HCEC 1CT (cell line): ENCODE measurements around the gene CCAR1.
"Not testable (repeated sequence)": the region's sequence is repeated elsewhere in the genome, so short reads cannot be mapped to it uniquely, and the experiment has no call there.

Experiments
- DNase-seq: peaks from one replicate; pipeline ENCODE4 v3.0.0-alpha.2; 2017

Gene CCAR1

DNA sequence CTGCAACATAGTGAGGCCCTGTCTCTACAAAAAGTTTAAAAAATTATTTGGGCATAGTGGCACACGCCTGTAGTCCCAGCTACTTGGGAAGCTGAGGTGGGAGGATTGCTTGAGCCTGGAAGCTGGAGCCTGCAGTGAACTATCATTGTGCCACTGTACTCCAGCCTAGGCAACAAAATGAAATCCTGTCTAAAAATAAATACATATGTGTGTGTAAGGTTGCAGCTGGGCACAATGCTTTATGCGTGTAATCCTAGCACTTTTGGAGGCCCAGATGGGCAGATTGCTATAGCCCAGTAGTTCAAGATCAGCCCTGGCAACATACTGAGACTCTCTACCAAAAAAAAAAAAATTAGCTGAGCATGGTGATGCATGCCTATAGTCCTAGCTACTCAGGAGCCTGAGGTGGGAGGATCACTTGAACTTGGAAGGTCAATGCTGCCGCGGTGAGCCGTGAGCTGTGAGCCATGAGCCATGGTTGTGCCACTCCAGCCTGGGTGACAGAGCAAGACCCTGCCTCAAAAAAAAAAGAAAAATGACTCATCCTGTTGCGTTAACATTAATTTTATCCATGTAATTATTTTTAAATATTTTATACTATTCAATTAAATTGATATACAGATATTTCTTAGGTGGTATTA lies 38.3 kb downstream of the CCAR1 start:
- DNase-seq = no peak

GRCh38 chr10:68759967-68760366 lies 38.9 kb downstream of the CCAR1 start:
- DNase-seq = no peak

DNA sequence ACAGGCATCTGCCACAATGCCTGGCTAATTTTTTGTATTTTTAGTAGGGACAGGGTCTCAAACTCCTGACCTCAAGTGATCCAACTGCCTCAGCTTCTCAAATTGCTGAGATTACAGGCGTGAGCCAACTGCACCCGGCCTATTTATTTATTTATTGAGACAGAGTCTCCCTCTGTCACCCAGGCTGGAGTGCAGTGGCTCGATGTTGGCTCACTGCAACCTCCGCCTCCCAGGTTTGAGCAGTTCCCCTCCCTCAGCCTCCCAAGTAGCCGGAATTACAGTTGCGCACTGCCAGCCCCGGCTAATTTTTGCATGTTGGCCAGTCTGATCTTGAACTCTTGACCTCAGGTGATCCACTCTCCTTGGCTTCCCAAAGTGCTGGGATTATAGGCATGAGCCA lies 46.4 kb downstream of the CCAR1 start:
- DNase-seq = not testable (repeated sequence)

GRCh38 chr10:68781613-68782574 lies 60.9 kb downstream of the CCAR1 start:
- DNase-seq = no peak

DNA sequence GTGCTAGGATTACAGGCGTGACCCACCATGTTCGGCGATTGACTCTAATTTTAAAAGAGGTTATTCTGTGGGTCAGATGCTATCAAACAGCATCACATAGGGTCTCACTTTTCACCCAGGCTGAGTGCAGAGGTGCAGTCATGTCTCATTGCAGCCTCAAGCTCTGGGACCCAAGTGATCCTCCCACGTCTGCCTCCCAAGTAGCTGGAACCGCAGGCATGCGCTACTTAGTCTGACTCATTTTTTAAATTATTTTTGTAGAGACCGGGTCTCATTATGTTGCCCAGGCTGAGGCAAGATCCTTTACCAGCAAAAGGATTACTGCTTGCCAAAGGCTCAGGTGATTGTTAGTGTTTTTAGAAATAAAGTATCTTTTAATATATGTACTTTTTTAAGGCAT lies 63.4 kb downstream of the CCAR1 start:
- no peak for DNase-seq

- no peak for DNase-seq
Observed at GRCh38 chr10:68787813-68788212, 66.8 kb downstream of the CCAR1 start.

DNA sequence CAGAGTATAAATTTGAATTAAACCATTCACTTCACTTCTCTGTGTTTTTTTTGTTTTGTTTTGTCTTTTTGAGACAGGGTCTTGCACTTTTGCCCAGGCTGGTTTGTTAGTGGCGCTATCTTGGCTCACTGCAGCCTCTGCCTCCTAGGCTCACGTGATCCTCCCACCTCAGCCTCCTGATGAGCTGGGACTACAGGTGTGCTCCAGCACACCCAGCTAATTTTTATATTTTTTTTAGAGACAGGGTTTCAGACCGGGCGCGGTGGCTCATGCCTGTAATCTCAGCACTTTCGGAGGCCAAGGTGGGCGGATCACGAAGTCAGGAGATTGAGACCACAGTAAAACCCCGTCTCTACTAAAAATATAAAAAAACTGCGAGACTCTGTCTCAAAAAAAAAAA lies 69.4 kb downstream of the CCAR1 start:
- DNase-seq = no peak

- peak; percentile 7 for DNase-seq
Observed at GRCh38 chr10:68792115-68792514, 71.1 kb downstream of the CCAR1 start.

- no peak for DNase-seq
Observed at GRCh38 chr10:68795886-68796532, 75.0 kb downstream of the CCAR1 start.

DNA sequence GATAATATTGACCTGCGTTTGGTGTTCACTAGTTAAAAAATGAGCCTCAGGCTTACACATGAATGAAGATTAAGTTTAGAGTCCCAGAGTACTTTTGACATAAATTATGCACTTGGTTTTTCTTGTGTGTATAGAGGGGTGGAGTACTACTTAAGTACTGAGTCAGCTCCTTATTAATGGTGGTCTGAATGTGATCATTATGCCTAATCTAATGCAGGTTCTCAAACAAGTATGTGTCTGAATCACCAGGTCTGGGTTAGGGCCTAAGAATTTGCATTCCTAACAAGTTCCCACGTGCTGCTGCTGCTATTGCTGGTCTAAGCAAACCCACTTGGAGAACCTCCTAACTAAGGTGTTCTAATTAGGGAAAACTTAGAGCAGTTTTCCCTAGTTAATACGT lies 75.6 kb downstream of the CCAR1 start:
- DNase-seq = no peak

DNA sequence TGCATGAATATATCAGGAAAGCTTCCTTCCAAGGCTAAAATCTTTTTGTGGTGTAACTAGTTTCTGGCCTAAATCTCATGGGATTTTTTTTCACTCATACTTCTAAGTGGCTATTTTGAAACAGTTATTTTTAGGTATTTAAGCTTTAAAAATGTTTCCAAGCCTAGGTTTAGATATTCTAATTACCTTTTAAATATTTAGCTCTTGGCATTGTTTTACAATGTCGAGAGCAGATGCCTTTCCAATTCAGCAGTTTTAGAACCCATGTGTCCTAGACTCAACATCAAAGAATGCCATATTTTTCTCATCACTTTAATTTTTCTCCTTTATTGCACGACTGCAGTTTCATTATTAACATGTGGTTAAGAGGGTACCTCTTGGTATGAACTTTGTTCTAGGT lies 79.2 kb downstream of the CCAR1 start:
- DNase-seq = no peak

- DNase-seq = no peak
Observed at GRCh38 chr10:68804692-68805091, 83.7 kb downstream of the CCAR1 start.

GRCh38 chr10:68810830-68811229 lies 89.8 kb downstream of the CCAR1 start:
- DNase-seq = not testable (repeated sequence)

DNA sequence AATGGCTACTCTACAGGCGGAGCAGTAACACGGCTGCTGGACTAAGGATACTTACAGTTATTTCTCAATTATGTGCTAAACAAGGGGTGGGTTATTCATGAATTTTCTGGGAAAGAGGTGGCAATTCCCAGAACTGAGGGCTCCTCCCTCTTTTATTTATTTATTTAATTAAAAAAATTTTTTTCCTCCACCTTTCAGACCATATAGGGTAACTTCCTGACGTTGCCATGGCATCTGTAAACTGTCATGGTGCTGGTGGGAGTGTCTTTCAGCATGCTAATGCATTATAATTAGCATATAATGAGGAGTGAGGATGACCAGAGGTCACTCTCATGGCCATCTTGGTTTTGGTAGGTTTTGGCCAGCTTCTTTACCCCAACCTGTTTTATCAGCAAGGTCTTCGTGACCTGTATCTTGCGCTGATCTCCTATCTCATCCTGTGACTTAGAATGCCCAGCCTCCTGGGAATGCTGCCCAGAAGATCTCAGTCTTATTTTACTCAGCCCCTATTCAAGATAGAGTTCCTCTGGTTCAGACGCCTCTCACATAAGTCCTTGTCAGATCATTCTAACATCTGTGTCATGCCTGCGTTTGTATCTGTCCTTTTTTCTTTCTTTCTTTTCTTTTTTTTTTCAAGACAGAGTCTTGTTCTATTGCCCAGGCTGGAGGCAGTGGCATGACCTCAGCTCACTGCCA lies 90.4 kb downstream of the CCAR1 start:
- no peak for DNase-seq

DNA sequence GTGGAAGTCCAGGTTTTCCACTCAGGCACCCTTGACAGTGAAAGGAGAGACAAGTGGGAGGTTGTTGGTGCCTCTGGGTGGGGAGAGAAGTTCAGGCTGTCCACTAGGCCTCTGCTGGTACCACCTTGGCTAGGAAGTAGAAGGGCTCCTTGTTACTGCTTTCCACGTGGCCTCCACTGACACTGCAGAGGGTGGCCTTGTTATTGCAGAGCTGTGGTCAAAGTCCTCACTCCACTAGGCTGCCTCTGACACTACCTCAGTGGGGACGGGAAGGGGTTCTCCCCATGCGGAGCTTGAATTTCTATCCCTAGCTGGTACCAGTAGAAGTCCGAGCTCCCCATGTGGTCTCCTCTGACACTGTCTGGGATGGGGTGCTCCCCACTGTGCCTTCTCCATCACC lies 91.4 kb downstream of the CCAR1 start:
- DNase-seq = no peak

DNA sequence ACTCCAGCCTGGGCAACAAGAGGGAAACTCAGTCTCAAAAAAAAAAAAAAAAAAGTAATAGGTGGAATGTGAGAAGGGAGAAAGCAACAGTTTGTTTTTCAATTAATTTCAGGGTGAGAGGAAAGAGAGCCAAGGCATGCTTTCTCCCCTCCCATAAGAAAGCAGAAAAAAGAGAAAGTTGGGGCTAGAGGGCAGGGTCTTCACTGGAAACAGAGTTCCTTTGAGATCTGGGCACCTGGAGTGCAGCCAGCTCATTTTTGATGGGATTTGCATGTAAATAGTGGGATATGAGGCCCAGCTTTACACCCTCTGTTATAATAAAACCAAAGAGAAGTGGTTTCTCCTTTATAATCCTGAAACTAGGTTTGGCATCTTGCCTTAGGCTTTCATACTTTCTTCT lies 92.5 kb downstream of the CCAR1 start:
- no peak for DNase-seq

DNA sequence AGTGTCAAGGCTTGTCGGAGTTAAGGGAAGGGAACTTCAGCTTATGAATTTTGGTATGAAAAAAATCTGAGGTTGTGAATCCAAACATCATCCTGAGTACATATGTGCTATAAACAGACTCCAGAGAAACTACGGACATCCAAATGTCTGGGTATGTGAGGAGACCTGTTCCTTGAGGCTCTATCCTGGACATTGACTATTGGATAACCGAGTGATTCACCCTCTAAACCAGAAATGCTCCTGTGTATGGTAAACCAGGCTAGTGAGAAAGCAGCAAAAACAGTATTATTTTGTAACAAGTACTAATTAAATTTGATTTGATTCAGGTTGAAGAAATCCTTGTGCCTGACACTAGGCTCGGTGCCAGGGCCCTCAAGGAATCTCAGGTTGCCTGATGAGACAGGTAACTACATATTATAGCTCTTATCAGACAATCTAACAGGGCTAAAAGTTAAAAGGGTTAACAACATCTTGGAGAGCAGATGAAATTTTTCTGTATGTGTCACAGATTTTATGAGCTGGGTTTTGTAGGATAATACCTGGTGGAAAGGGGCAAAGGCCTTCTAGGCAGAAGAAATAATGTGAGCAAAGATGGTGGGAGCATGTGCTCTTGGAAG lies 95.9 kb downstream of the CCAR1 start:
- no peak for DNase-seq

- DNase-seq = not testable (repeated sequence)
Observed at GRCh38 chr10:68820359-68820758, 99.3 kb downstream of the CCAR1 start.

DNA sequence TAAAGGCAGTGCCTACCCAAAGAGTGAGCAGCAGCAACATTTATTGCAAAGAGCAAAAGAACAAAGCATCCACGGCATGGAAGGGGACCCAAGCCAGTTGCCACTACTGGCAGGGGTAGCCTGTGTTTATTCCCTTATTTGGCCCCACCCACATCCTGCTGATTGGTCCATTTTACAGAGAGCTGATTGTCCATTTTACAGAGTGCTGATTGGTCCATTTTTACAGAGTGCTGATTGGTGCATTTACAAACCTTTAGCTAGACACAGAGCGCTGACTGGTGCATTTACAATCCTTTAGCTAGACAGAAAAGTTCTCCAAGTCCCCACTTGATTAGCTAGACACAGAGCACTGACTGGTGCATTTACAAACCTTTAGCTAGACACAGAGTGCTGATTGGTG lies 101.6 kb downstream of the CCAR1 start:
- not testable (repeated sequence) for DNase-seq

DNA sequence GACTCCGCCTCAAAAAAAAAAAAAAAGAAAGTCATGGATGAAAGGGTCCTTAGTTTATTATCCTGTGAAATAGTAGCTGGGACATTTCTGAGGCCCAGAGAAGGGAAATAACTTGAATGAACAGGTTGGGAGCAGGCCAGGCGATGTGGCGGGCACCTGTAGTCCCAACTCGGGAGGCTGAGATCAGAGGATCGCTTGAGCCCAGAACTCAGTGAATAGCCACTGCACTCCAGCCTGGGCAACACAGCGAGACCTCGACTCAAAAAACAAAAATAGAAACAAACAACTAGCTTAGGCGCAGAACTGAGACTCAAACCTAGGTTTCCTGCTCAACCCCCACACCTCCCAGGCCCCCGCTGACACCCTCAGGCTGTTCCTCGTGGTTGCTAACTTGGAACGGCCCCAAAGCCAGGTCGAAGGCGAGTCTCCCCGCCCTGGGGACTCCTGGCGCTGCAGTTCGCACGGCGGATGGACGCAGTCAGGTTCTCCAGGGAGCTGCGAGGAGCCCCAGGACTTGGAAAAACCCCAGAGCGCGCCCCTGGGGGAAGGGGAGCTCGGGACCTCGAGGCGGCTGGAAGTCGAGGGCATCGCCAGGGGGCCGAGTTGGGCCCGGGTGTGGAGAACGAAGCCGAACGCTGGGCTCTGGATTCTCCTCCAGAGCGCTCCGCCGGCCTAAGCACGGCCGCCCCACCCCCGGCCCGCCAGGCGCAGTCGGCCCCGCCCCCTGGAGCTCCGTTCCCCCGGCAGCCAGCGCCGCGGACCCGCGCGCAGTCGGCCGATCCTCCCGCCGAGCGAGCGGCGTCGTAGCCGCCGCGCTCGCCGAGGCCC lies 105.9 kb downstream of the CCAR1 start, which contains the start of gene STOX1:
Gene STOX1, plus strand, starts transcription at position 768 of the 828 bp plus-strand sequence. CDS start 93 bp downstream, outside the sequence.
- DNase-seq = peak; percentile 55

DNA sequence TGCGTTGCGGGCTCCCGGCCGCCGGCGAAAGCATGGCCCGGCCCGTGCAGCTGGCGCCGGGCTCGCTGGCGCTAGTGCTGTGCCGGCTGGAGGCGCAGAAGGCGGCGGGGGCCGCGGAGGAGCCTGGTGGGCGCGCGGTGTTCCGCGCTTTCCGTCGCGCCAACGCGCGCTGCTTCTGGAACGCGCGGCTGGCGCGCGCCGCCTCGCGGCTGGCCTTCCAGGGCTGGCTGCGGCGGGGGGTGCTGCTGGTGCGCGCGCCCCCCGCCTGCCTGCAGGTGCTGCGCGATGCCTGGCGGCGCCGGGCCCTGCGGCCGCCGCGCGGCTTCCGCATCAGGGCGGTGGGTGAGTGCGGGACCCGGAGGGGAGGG lies 106.5 kb downstream of the CCAR1 start:
- DNase-seq = not testable (repeated sequence)
